ENCODE data around the gene IRF2BPL.

DNA sequence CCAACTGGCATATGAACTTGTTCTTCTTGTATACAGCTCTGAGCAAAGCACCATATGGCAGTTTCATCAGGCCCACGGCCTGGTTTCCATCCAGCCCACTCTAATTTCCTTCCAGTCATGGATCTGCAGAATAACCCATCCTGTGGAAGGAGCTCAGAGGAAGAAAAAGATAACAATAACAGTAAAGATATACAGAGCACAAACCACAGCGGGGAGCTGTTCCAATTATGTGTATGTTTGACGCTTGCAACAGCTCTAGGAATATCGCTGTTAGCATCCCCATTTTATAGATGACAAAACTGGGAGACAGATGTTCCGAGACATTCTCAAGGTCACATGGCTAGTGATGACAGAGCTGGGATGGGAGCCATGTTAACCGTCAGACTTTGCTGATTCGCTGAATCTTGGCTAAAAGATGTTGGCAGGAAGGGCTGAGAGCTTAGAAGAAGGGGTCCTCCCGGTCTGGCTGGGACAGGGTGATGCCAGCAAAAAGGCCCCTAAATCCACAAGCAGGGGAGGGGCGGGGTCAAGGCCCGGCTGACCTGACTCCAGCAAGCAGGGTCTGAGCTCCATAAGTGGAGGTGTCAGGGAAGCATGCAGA is 35.2 kb upstream of the IRF2BPL start:
- TF ChIP-seq CTCF (IDR thresholded peaks at IDR 0.05) (no peak), POLR2A (IDR thresholded peaks at IDR 0.05) (no peak)

Data from body of pancreas (tissue), 4 donors.